Measurements from ENCODE around the gene ANP32E. TPM values are rescaled to one million over a fixed set of nuclear protein-coding genes. Genes with fewer than 3 reads are reported as not detected.
"Not testable (repeated sequence)": the region's sequence is repeated elsewhere in the genome, so short reads cannot be mapped to it uniquely, and the experiment has no call there.

Gene ANP32E
- total and polyA plus RNA-seq, 7 experiments from 2014 or later, result 35.6 to 156 (median 44.8) TPM

DNA sequence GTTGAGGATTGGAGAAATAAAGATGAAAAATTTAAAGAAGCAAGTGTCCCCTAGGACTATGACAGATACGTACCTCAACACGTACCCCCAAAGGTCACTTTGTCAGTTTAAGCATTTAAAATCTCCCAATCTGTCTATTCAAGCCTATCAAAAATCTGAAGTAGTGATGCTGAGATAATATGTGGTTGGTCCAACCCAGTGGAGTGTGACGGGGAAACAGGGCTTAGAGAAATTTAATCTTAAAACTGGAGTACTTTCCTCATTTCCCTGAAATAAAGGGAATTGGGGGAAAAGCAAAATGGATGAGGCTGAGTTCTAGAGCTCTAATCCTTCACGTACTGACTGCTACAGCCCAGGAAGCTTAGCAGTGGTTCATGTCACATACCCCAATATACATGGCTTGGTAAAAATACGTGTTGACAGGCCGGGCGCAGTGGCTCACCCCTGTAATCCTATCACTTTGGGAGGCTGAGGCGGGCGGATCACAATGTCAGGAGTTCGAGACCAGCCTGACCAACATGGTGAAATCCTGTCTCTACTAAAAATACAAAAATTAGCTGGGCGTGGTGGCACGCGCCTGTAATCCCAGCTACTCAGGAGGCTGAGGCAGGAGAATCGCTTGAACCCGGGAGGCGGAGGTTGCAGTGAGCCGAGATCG lies 21.7 kb downstream of the ANP32E start:
- H3K27me3 Mint-ChIP-seq, result peaks cover 0 to 11% (median 0%) of the 10 kb centered on the region in 5 donors
- ChIA-PET CTCF (interaction anchor here (1.4 kb wide), 1 partner anchor 21 kb away, joined by 3 read pairs; no protein-coding TSS in a partner anchor), POLR2A (interaction anchor here (0.5 to 1.9 kb wide), 5 partner anchors 12 to 431 kb away, joined by 3 to 21 read pairs (median 4); partner anchors contain the start of gene ANP32E)
- H3K4me3 Mint-ChIP-seq, result peak overlapping the region; percentile 75 to 95 (median 92)
- H3K36me3 ChIP-seq (ENCODE audit: control insufficient read depth in 2 of 3, insufficient read depth in 3 of 3, low read length in 3 of 3); H3K4me1 ChIP-seq (ENCODE audit: control insufficient read depth in 2 of 2, insufficient read depth in 2 of 2, low read length in 2 of 2); H3K36me3 Mint-ChIP-seq; H3K9me3 ChIP-seq (ENCODE audit: control insufficient read depth in 2 of 3, low read length in 3 of 3); ATAC-seq; H3K9me3 Mint-ChIP-seq; DNase-seq; H3K27me3 ChIP-seq (ENCODE audit: control insufficient read depth in 2 of 2, insufficient read depth in 2 of 2, low read length in 2 of 2): not testable (repeated sequence)
- intact Hi-C loops (cut with micrococcal nuclease), result loop anchor here in 1 of 2 donors (1.0 kb wide), 1 partner anchor 67 kb away; no protein-coding TSS in a partner anchor
- H3K4me1 Mint-ChIP-seq, result peaks cover 5 to 19% (median 18%) of the 10 kb centered on the region in 7 donors
- Histone ChIP-seq H3K4me3 (ENCODE audit: low read length) (peak overlapping the region; percentile 59), H3K27ac (ENCODE audit: low read depth, low read length) (peak overlapping the region; percentile 69)
- H3K27ac Mint-ChIP-seq, result peak overlapping the region; percentile 84 to 98 (median 97)

GRCh38 chr1:150213170-150214098 lies 22.5 kb downstream of the ANP32E start:
- H3K9me3 Mint-ChIP-seq, result no peaks in the 10 kb centered on the region
- Histone ChIP-seq H3K4me1 (ENCODE audit: control insufficient read depth in 2 of 2, insufficient read depth in 2 of 2, low read length in 2 of 2) (peaks cover 6% of the 10 kb centered on the region in 2 donors), H3K9me3 (ENCODE audit: control insufficient read depth in 2 of 3, low read length in 3 of 3) (no peaks in the 10 kb centered on the region), H3K4me3 (ENCODE audit: low read length) (peak overlapping the region; percentile 59), H3K36me3 (ENCODE audit: control insufficient read depth in 2 of 3, insufficient read depth in 3 of 3, low read length in 3 of 3) (no peaks in the 10 kb centered on the region), H3K27me3 (ENCODE audit: control insufficient read depth in 2 of 2, insufficient read depth in 2 of 2, low read length in 2 of 2) (no peaks in the 10 kb centered on the region), H3K27ac (ENCODE audit: low read depth, low read length) (peak overlapping the region; percentile 69)
- H3K4me1 Mint-ChIP-seq, result peaks cover 5 to 19% (median 18%) of the 10 kb centered on the region in 7 donors
- peaks cover 0 to 11% (median 0%) of the 10 kb centered on the region in 5 donors for H3K27me3 Mint-ChIP-seq
- DNase-seq, result peak; percentile 72 to 92 (median 88)
- intact Hi-C loops (cut with micrococcal nuclease), result loop anchor here (1.0 to 2.0 kb wide), 7 partner anchors 8 to 416 kb away; partner anchors contain the start of genes ENSA (in 1 of the 2) and VPS45 (in 1 of the 2)
- ChIA-PET POLR2A (interaction anchor here (0.5 to 1.9 kb wide), 11 partner anchors 13 to 366 kb away, joined by 3 to 21 read pairs (median 4); partner anchors contain the start of genes ANP32E, MCL1 and PLEKHO1), CTCF (interaction anchor here (0.6 to 1.3 kb wide), 4 partner anchors 15 to 145 kb away, joined by 3 to 5 read pairs (median 4); partner anchors contain the start of gene VPS45)
- H3K4me3 Mint-ChIP-seq, result peak overlapping the region; percentile 75 to 95 (median 92)
- ATAC-seq, result peak; percentile 100
- H3K27ac Mint-ChIP-seq, result peak overlapping the region; percentile 84 to 98 (median 97)
- no peaks in the 10 kb centered on the region for H3K36me3 Mint-ChIP-seq

GRCh38 chr1:150212070-150212469 lies 23.8 kb downstream of the ANP32E start:
- Mint-ChIP-seq H3K27me3 (peaks cover 0 to 13% (median 0%) of the 10 kb centered on the region in 5 donors), H3K9me3 (no peaks in the 10 kb centered on the region), H3K4me3 (no peak overlapping the region), H3K27ac (peak overlapping the region in 1 of 9 donors; percentile 84), H3K36me3 (no peaks in the 10 kb centered on the region), H3K4me1 (peaks cover 5 to 19% (median 18%) of the 10 kb centered on the region in 7 donors)
- ChIA-PET CTCF (no interaction called here), POLR2A (interaction anchor here (1.2 to 1.6 kb wide), 5 partner anchors 22 to 368 kb away, joined by 3 to 10 read pairs (median 5); partner anchors contain the start of genes ANP32E, MCL1 and PLEKHO1)
- Histone ChIP-seq H3K27ac (ENCODE audit: low read depth, low read length) (no peak overlapping the region), H3K27me3 (ENCODE audit: control insufficient read depth in 2 of 2, insufficient read depth in 2 of 2, low read length in 2 of 2) (no peaks in the 10 kb centered on the region), H3K4me3 (ENCODE audit: low read length) (no peak overlapping the region), H3K36me3 (ENCODE audit: control insufficient read depth in 2 of 3, insufficient read depth in 3 of 3, low read length in 3 of 3) (no peaks in the 10 kb centered on the region), H3K9me3 (ENCODE audit: control insufficient read depth in 2 of 3, low read length in 3 of 3) (no peaks in the 10 kb centered on the region), H3K4me1 (ENCODE audit: control insufficient read depth in 2 of 2, insufficient read depth in 2 of 2, low read length in 2 of 2) (peaks cover 6% of the 10 kb centered on the region in 2 donors)
- ATAC-seq, result no peak
- intact Hi-C loops (cut with micrococcal nuclease), result loop anchor here in 1 of 2 donors (2.0 kb wide), 1 partner anchor 61 kb away; no protein-coding TSS in a partner anchor
- no peak for DNase-seq

DNA sequence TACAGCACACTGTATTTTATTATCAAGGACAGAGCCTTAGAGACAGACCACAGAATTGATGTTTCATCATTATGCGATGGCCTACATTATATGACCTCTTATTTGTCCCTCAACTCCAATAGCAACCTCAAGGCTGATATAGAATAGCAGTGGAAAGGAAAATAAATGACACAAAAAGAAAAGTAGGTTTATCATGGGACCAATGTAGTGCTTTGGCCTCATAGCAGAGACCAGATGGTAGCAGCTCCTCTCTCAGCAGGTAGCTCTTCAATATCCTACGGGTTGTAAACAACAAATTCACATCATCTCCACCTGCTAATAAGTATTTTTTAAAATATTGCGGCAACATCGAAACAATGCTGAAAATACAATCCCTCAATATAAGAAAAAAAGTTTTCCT lies 25.2 kb downstream of the ANP32E start:
- Mint-ChIP-seq H3K4me1 (peaks cover 5 to 19% (median 18%) of the 10 kb centered on the region in 7 donors), H3K9me3 (no peaks in the 10 kb centered on the region), H3K27me3 (peaks cover 0 to 23% (median 0%) of the 10 kb centered on the region in 5 donors), H3K4me3 (no peak overlapping the region), H3K36me3 (no peaks in the 10 kb centered on the region), H3K27ac (no peak overlapping the region)
- Histone ChIP-seq H3K4me1 (ENCODE audit: control insufficient read depth in 2 of 2, insufficient read depth in 2 of 2, low read length in 2 of 2) (peaks cover 6% of the 10 kb centered on the region in 2 donors), H3K27me3 (ENCODE audit: control insufficient read depth in 2 of 2, insufficient read depth in 2 of 2, low read length in 2 of 2) (no peaks in the 10 kb centered on the region), H3K36me3 (ENCODE audit: control insufficient read depth in 2 of 3, insufficient read depth in 3 of 3, low read length in 3 of 3) (no peaks in the 10 kb centered on the region), H3K9me3 (ENCODE audit: control insufficient read depth in 2 of 3, low read length in 3 of 3) (no peaks in the 10 kb centered on the region), H3K27ac (ENCODE audit: low read depth, low read length) (no peak overlapping the region), H3K4me3 (ENCODE audit: low read length) (no peak overlapping the region)
- CTCF ChIA-PET, result interaction anchor here (0.8 kb wide), 1 partner anchor 24 kb away, joined by 3 read pairs; no protein-coding TSS in a partner anchor
- ATAC-seq (no peak), DNase-seq (no peak)
- POLR2A ChIA-PET, result interaction anchor here (0.8 kb wide), 1 partner anchor 25 kb away, joined by 3 read pairs; no protein-coding TSS in a partner anchor
- intact Hi-C loops (cut with micrococcal nuclease), result no loop called here

- ATAC-seq, result no peak
- Histone ChIP-seq H3K4me3 (ENCODE audit: low read length) (no peak overlapping the region), H3K36me3 (ENCODE audit: control insufficient read depth in 2 of 3, insufficient read depth in 3 of 3, low read length in 3 of 3) (no peaks in the 10 kb centered on the region), H3K27ac (ENCODE audit: low read depth, low read length) (no peak overlapping the region), H3K27me3 (ENCODE audit: control insufficient read depth in 2 of 2, insufficient read depth in 2 of 2, low read length in 2 of 2) (no peaks in the 10 kb centered on the region), H3K4me1 (ENCODE audit: control insufficient read depth in 2 of 2, insufficient read depth in 2 of 2, low read length in 2 of 2) (peaks cover 6% of the 10 kb centered on the region in 2 donors), H3K9me3 (ENCODE audit: control insufficient read depth in 2 of 3, low read length in 3 of 3) (no peaks in the 10 kb centered on the region)
- no peaks in the 10 kb centered on the region for H3K9me3 Mint-ChIP-seq
- intact Hi-C loops (cut with micrococcal nuclease), result no loop called here
- peaks cover 5 to 19% (median 18%) of the 10 kb centered on the region in 7 donors for H3K4me1 Mint-ChIP-seq
- no peak overlapping the region for H3K27ac Mint-ChIP-seq
- no peaks in the 10 kb centered on the region for H3K36me3 Mint-ChIP-seq
- peaks cover 0 to 27% (median 0%) of the 10 kb centered on the region in 5 donors for H3K27me3 Mint-ChIP-seq
- no peak overlapping the region for H3K4me3 Mint-ChIP-seq
- POLR2A ChIA-PET, result interaction anchor here (0.8 kb wide), 1 partner anchor 25 kb away, joined by 3 read pairs; no protein-coding TSS in a partner anchor
- DNase-seq, result no peak
- CTCF ChIA-PET, result interaction anchor here (0.8 kb wide), 1 partner anchor 23 kb away, joined by 3 read pairs; no protein-coding TSS in a partner anchor
Measured at GRCh38 chr1:150210091-150210490, 25.8 kb downstream of the ANP32E start.

- CTCF ChIA-PET, result interaction anchor here (1.2 kb wide), 1 partner anchor 135 kb away, joined by 5 read pairs; no protein-coding TSS in a partner anchor
- H3K36me3 ChIP-seq (ENCODE audit: control insufficient read depth in 2 of 3, insufficient read depth in 3 of 3, low read length in 3 of 3); H3K27me3 ChIP-seq (ENCODE audit: control insufficient read depth in 2 of 2, insufficient read depth in 2 of 2, low read length in 2 of 2); H3K27ac ChIP-seq (ENCODE audit: low read depth, low read length); H3K9me3 ChIP-seq (ENCODE audit: control insufficient read depth in 2 of 3, low read length in 3 of 3); DNase-seq; intact Hi-C loops (cut with micrococcal nuclease); H3K4me3 Mint-ChIP-seq; H3K4me1 Mint-ChIP-seq; H3K9me3 Mint-ChIP-seq; H3K27ac Mint-ChIP-seq; ATAC-seq; H3K4me1 ChIP-seq (ENCODE audit: control insufficient read depth in 2 of 2, insufficient read depth in 2 of 2, low read length in 2 of 2); H3K36me3 Mint-ChIP-seq; POLR2A ChIA-PET; H3K4me3 ChIP-seq (ENCODE audit: low read length): not testable (repeated sequence)
- peaks cover 0 to 30% (median 0%) of the 10 kb centered on the region in 5 donors for H3K27me3 Mint-ChIP-seq
Measured at GRCh38 chr1:150208460-150208859, 27.5 kb downstream of the ANP32E start.

Measured in naive thymus-derived CD4-positive, alpha-beta T cell (primary cell).